WTC11 (cell line): ENCODE measurements around the gene HGS. TPM values are rescaled to one million over a fixed set of nuclear protein-coding genes. Genes with fewer than 3 reads are reported as not detected.
A peak's percentile ranks its signal among the peaks of the same experiment; 100 is the strongest.

ENCODE experiments used
- ATAC-seq: fragments of 200-7000 bp; cut with Tn5 transposase; 2 replicates; pipeline ENCODE4 v1.10.0; 2021; ENCODE audit warnings: mild to moderate bottlenecking, moderate library complexity
- CTCF ChIA-PET: fragments of 300-600 bp; sonication (Branson Sonifier 250); formaldehyde crosslinking; loops from one replicate; lab custom pipeline; 2021; ENCODE audit warnings: antibody characterized with exemption; lab: Charles Lee
- POLR2A ChIA-PET: fragments of 350-600 bp; sonication (Branson Sonifier 250); formaldehyde crosslinking; loops from one replicate; lab custom pipeline; 2021; ENCODE audit warnings: antibody characterized with exemption; lab: Charles Lee
- DNase-seq: peaks from one replicate; pipeline ENCODE4 v3.0.0; 2021; ENCODE audit warnings: low spot score
- H3K27ac Mint-ChIP-seq: 2 replicates; pipeline ENCODE4 v1.8.0; 2021; ENCODE audit warnings: mixed read lengths
- H3K27me3 Mint-ChIP-seq: 2 replicates; pipeline ENCODE4 v1.8.0; 2021; ENCODE audit warnings: low read depth, mild to moderate bottlenecking, moderate library complexity, mixed read lengths
- H3K36me3 Mint-ChIP-seq: 2 replicates; pipeline ENCODE4 v1.8.0; 2021; ENCODE audit warnings: mixed read lengths
- H3K4me1 Mint-ChIP-seq: 2 replicates; pipeline ENCODE4 v1.8.0; 2022; ENCODE audit warnings: mixed read lengths
- H3K4me3 Mint-ChIP-seq: 2 replicates; pipeline ENCODE4 v1.8.0; 2021; ENCODE audit warnings: mild to moderate bottlenecking, moderate library complexity, mixed read lengths
- H3K9me3 Mint-ChIP-seq: 2 replicates; pipeline ENCODE4 v1.8.0; 2021; ENCODE audit warnings: mixed read lengths
- ETV6 ChIP-seq: sonication (generic); formaldehyde crosslinking; IDR thresholded peaks from 2 replicates; pipeline ENCODE4 v1.8.1; 2022; ENCODE audit warnings: mild to moderate bottlenecking, missing genetic modification reagents
- FOXK1 ChIP-seq: sonication (generic); formaldehyde crosslinking; IDR thresholded peaks from 2 replicates; pipeline ENCODE4 v1.8.0; 2022; ENCODE audit warnings: mild to moderate bottlenecking, moderate library complexity, missing genetic modification reagents
- GRHL2 ChIP-seq: fragments of 250-450 bp; sonication (Bioruptor Pico); IDR thresholded peaks from 2 replicates; pipeline ENCODE4 v1.8.0; 2022; ENCODE audit warnings: mild to moderate bottlenecking, moderate library complexity; ENCODE audit not compliant: insufficient replicate concordance, severe bottlenecking
- GTF2I ChIP-seq: fragments of 250-450 bp; sonication (Bioruptor Pico); conservative IDR thresholded peaks from 2 replicates; pipeline ENCODE4 v1.4.0; 2021; ENCODE audit warnings: mild to moderate bottlenecking
- NR3C1 ChIP-seq: sonication (generic); formaldehyde crosslinking; conservative IDR thresholded peaks from 2 replicates; pipeline ENCODE4 v1.8.1; 2023; ENCODE audit warnings: low read depth, mild to moderate bottlenecking, missing genetic modification reagents
- PRRX2 ChIP-seq: fragments of 250-450 bp; sonication (Bioruptor Pico); IDR thresholded peaks from 2 replicates; pipeline ENCODE4 v1.8.0; 2021; ENCODE audit warnings: mild to moderate bottlenecking
- SMAD4 ChIP-seq: sonication (generic); formaldehyde crosslinking; IDR thresholded peaks from 2 replicates; pipeline ENCODE4 v1.8.0; 2022; ENCODE audit warnings: mild to moderate bottlenecking, missing genetic modification reagents
- TCF7 ChIP-seq: sonication (generic); formaldehyde crosslinking; IDR thresholded peaks from 2 replicates; pipeline ENCODE4 v1.8.0; 2022; ENCODE audit warnings: mild to moderate bottlenecking, low read depth, missing genetic modification reagents, moderate library complexity
- TEAD4 ChIP-seq: sonication (generic); formaldehyde crosslinking; IDR thresholded peaks from 2 replicates; pipeline ENCODE4 v1.8.0; 2022; ENCODE audit warnings: mild to moderate bottlenecking, missing genetic modification reagents
- ZBTB43 ChIP-seq: sonication (generic); formaldehyde crosslinking; IDR thresholded peaks from 2 replicates; pipeline ENCODE4 v1.8.1; 2023; ENCODE audit warnings: mild to moderate bottlenecking, missing genetic modification reagents
- ZNF121 ChIP-seq: sonication (generic); formaldehyde crosslinking; IDR thresholded peaks from 2 replicates; pipeline ENCODE4 v1.8.0; 2023; ENCODE audit warnings: missing genetic modification reagents
- ZNF281 ChIP-seq: sonication (generic); formaldehyde crosslinking; IDR thresholded peaks from 2 replicates; pipeline ENCODE4 v1.8.0; 2023; ENCODE audit warnings: mild to moderate bottlenecking, missing genetic modification reagents
- total RNA-seq: library from RNA; stranded (reverse); gene quantifications from 3 replicates; pipeline ENCODE4 v1.2.3, GENCODE V29; 2021
- TF ChIP-seq, protein P1 (sequence below): fragments of 250-450 bp; sonication (Bioruptor Pico); IDR thresholded peaks from 2 replicates; pipeline ENCODE4 v1.8.0; 2021; ENCODE audit warnings: mild to moderate bottlenecking
- TF ChIP-seq, protein P2 (sequence below): sonication (generic); formaldehyde crosslinking; IDR thresholded peaks from 2 replicates; pipeline ENCODE4 v1.8.0; 2022; ENCODE audit warnings: mild to moderate bottlenecking, missing genetic modification reagents
- TF ChIP-seq, protein P3 (sequence below): fragments of 250-450 bp; sonication (Bioruptor Pico); IDR thresholded peaks from 2 replicates; pipeline ENCODE4 v1.9.0; 2021; ENCODE audit warnings: mild to moderate bottlenecking, borderline replicate concordance

HGS gene
- total RNA-seq, 1 experiment from 2014 or later: 113 TPM

- no peak for ATAC-seq
- CTCF ChIA-PET: interaction anchor here (0.7 to 1.0 kb wide), 2 partner anchors 101 to 270 kb away, joined by 3 read pairs; no protein-coding TSS in a partner anchor
- 0 out of 2 replicates have a peak, but pooled peaks have one; percentile 14 for TF ChIP-seq GTF2I (CRISPR knock-in tag)
- TF ChIP-seq FOXK1: no peak
- TF ChIP-seq ZNF121 (CRISPR knock-in tag): peak; percentile 70; the same call in 1 of the 2 replicates
- TF ChIP-seq, all 79 proteins: peak for 2
- Mint-ChIP-seq H3K4me3 (no peak overlapping the region), H3K36me3 (no peaks in the 10 kb centered on the region), H3K4me1 (peaks cover 10% of the 10 kb centered on the region), H3K27me3 (no peaks in the 10 kb centered on the region), H3K9me3 (no peaks in the 10 kb centered on the region), H3K27ac (peak overlapping the region; percentile 69)
- POLR2A ChIA-PET: interaction anchor here (1.1 kb wide), 1 partner anchor 20 kb away, joined by 10 read pairs; the partner anchor contains the start of gene MRPL12
- DNase-seq: no peak
Measured at GRCh38 chr17:81723651-81724209, 39.9 kb downstream of the HGS start.

DNA sequence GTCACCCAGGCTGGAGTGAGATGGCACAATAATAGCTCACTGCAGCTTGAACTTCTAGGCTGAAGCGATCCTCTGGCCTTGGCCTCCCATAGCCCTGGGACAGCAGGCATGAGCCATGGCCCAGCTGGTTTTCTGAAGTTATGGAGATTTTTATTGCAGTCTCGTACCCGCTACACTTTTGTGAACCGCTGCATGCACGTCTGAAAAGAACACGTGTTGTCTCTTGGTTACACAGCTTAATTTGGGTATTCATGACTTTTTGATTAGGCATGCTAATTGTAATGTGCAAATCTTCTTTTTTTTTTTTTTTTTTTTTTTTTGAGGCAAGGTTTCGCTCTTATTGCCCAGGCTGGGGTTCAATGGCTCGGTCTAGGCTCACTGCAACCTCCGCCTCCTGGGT is 41.6 kb downstream of the HGS start:
- ChIA-PET POLR2A (no interaction called here), CTCF (interaction anchor here (0.6 to 1.7 kb wide), 4 partner anchors 12 to 1416 kb away, joined by 3 to 5 read pairs (median 4); no protein-coding TSS in a partner anchor)
- H3K27ac Mint-ChIP-seq: no peak overlapping the region
- H3K4me1 Mint-ChIP-seq: peaks cover 10% of the 10 kb centered on the region
- no peaks in the 10 kb centered on the region for H3K27me3 Mint-ChIP-seq
- TF ChIP-seq, protein P1, sequence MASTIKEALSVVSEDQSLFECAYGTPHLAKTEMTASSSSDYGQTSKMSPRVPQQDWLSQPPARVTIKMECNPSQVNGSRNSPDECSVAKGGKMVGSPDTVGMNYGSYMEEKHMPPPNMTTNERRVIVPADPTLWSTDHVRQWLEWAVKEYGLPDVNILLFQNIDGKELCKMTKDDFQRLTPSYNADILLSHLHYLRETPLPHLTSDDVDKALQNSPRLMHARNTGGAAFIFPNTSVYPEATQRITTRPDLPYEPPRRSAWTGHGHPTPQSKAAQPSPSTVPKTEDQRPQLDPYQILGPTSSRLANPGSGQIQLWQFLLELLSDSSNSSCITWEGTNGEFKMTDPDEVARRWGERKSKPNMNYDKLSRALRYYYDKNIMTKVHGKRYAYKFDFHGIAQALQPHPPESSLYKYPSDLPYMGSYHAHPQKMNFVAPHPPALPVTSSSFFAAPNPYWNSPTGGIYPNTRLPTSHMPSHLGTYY: no peak
- TF ChIP-seq TEAD4 (CRISPR knock-in tag) (no peak), PRRX2 (CRISPR knock-in tag) (no peak), NR3C1 (CRISPR knock-in tag) (no peak), GRHL2 (no peak)
- TF ChIP-seq, protein P2, sequence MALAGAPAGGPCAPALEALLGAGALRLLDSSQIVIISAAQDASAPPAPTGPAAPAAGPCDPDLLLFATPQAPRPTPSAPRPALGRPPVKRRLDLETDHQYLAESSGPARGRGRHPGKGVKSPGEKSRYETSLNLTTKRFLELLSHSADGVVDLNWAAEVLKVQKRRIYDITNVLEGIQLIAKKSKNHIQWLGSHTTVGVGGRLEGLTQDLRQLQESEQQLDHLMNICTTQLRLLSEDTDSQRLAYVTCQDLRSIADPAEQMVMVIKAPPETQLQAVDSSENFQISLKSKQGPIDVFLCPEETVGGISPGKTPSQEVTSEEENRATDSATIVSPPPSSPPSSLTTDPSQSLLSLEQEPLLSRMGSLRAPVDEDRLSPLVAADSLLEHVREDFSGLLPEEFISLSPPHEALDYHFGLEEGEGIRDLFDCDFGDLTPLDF (CRISPR knock-in tag): no peak
- TF ChIP-seq, protein P3, sequence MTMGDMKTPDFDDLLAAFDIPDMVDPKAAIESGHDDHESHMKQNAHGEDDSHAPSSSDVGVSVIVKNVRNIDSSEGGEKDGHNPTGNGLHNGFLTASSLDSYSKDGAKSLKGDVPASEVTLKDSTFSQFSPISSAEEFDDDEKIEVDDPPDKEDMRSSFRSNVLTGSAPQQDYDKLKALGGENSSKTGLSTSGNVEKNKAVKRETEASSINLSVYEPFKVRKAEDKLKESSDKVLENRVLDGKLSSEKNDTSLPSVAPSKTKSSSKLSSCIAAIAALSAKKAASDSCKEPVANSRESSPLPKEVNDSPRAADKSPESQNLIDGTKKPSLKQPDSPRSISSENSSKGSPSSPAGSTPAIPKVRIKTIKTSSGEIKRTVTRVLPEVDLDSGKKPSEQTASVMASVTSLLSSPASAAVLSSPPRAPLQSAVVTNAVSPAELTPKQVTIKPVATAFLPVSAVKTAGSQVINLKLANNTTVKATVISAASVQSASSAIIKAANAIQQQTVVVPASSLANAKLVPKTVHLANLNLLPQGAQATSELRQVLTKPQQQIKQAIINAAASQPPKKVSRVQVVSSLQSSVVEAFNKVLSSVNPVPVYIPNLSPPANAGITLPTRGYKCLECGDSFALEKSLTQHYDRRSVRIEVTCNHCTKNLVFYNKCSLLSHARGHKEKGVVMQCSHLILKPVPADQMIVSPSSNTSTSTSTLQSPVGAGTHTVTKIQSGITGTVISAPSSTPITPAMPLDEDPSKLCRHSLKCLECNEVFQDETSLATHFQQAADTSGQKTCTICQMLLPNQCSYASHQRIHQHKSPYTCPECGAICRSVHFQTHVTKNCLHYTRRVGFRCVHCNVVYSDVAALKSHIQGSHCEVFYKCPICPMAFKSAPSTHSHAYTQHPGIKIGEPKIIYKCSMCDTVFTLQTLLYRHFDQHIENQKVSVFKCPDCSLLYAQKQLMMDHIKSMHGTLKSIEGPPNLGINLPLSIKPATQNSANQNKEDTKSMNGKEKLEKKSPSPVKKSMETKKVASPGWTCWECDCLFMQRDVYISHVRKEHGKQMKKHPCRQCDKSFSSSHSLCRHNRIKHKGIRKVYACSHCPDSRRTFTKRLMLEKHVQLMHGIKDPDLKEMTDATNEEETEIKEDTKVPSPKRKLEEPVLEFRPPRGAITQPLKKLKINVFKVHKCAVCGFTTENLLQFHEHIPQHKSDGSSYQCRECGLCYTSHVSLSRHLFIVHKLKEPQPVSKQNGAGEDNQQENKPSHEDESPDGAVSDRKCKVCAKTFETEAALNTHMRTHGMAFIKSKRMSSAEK (CRISPR knock-in tag): no peak
- H3K4me3 Mint-ChIP-seq: no peak overlapping the region
- DNase-seq (no peak), ATAC-seq (no peak)
- no peaks in the 10 kb centered on the region for H3K9me3 Mint-ChIP-seq
- H3K36me3 Mint-ChIP-seq: no peaks in the 10 kb centered on the region

DNA sequence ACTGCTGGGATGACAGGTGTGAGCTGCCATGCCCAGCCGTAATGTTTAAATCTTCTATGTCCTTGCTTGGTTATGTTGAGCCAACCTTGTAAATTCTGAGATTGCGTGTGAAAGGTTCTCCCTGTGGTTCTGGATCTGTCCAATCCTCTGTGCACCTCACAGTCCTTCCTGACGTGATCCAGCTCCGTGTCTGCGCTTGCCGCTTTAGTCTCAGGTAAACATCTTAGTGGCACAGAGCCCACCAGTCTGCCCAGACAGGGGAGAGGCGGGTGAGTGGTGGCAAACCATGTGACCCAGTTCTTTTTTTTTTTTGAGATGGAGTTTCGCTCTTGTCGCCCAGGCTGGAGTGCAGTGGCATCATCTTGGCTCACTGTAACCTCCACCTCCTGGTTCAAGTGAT is 42.2 kb downstream of the HGS start:
- H3K27ac Mint-ChIP-seq: no peak overlapping the region; the same call in 1 of the 2 replicates
- no peak for TF ChIP-seq SMAD4
- no peak for TF ChIP-seq TCF7 (CRISPR knock-in tag)
- no peak for TF ChIP-seq ZNF281 (CRISPR knock-in tag)
- no peak for TF ChIP-seq ZBTB43 (CRISPR knock-in tag)
- no peak for TF ChIP-seq ETV6 (CRISPR knock-in tag)
- no peaks in the 10 kb centered on the region for H3K27me3 Mint-ChIP-seq
- POLR2A ChIA-PET: interaction anchor here (0.7 kb wide), 1 partner anchor 130 kb away, joined by 3 read pairs; no protein-coding TSS in a partner anchor
- H3K4me1 Mint-ChIP-seq: peaks cover 10% of the 10 kb centered on the region
- ATAC-seq (no peak), DNase-seq (no peak)
- CTCF ChIA-PET: interaction anchor here (0.6 to 1.7 kb wide), 2 partner anchors 13 to 1416 kb away, joined by 3 to 4 read pairs; no protein-coding TSS in a partner anchor
- no peak overlapping the region for H3K4me3 Mint-ChIP-seq
- no peaks in the 10 kb centered on the region for H3K36me3 Mint-ChIP-seq
- no peaks in the 10 kb centered on the region for H3K9me3 Mint-ChIP-seq
